HG02759 (cell line): Measurements from ENCODE around the gene INO80D.
"Not testable (repeated sequence)": the region's sequence is repeated elsewhere in the genome, so short reads cannot be mapped to it uniquely, and the experiment has no call there.

Source experiments
- ATAC-seq: cut with Tn5 transposase; IDR thresholded peaks from one replicate; pipeline ENCODE4 v1.9.1; 2021; ENCODE audit warnings: mild to moderate bottlenecking, moderate library complexity; ENCODE audit not compliant: unreplicated experiment

Gene INO80D

DNA sequence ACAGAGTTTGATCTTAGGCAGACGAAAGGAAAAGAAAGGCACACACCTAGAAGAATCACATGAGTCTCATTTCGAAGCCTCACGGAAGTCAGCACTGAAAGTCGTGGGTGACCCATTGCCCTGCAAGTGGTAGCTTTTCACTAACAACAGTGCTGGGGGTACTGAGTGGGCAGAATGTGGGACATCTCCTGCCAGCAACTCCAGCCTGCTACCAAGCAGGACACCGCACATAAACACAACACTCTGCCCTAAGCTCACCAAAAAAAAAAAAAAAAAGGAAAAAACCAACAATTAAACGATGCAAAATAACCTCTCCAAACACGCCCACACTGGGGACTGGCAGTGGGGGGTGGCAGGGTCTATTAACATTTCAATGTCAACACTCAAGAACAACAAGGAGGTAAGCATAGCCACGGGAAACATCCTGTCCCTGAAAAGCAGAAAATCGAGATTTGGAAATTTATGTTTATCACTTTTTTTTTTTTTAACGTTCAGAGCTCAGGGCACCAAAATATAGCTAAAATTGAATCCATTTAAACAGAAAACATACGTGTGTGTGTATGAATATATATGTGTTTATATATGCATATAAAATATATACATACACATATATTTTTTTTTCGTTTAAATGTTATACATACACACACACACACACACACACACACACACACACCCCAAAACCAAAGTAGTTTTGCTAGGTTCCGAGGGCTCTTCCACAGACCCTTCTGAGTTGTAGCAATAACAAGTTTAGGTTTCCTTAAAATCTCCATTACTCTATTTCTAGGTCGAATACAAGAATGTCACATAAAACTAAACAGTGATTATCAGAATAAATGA is 2.2 kb downstream of the INO80D start:
- ATAC-seq = no peak

DNA sequence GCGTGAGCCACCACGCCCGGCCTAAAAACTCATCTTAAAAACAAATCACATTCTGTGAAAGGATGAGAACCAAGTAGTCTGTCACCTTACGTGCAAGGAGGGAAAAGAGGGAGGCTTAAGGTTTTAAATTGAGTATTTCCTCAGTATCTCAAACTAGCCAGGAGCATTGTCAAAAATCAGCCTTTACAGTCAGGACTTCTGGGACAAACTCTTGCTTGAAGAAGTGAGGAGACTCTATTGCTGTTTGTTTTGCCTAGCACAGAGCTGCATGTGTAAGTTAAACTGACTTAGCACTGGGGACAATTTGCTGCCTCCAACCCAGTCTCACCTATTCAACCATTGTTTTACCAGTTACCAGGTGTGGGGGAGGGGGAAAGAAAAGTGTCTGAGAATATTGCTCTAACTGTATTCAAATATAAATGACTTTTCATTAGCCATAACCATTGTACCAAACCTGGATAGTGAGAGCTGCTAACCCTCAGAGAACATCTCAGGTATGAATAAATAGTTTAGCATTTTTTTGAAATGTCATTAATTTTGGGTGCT is 3.6 kb downstream of the INO80D start:
- no peak for ATAC-seq

DNA sequence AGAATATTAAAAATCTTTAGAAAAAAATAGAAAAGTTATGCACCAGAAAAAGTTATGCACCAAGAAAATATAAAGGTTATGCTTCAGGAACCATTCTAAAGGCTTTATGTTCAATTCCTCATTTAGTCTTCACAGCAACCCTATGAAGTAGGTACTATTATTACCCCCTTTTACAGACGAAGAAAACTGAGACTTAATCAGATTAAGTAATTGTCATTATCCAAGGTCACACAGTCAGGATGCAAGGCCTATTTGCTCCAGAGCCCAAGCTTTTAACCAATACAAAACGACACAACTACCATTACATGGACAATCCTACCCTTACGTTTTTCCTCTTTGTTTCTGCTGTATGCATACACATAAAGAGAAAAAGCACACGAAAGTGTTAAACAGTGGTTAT is 5.0 kb downstream of the INO80D start:
- ATAC-seq = no peak

DNA sequence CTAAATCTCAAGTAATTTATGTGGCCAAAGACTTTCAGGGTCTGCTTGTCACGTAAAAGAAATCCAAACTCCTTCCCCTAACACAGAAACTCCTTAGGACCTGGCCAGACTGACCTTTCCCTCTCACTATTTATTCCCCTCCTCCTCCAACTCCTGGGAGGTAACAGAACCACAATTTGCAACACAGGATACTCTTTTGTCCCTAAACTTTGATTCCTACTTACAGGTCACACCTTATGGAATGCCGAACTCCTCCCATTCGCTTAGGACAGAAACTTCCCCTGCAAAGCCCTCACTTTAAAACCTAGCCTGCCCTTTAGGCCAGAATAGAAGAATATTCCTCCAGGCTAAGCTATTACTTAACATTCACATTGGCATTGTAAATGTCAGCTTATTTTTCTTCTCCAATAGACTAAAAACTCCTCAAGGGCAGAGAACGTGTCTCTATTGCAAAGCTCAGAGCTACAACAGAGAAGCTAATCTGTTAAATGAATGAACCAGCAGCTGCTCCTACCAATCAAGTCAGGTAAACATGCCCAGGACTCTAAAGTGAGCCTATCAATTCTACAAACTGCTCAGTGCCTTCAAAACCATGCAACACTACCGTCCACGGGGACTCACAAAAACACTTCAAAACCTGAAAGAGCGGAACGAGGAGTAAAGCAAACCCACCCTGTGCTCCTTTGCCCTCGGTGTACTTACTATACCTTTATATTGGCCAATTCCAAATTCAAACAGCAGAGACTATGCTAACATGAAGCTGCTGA is 6.1 kb downstream of the INO80D start:
- ATAC-seq = no peak

DNA sequence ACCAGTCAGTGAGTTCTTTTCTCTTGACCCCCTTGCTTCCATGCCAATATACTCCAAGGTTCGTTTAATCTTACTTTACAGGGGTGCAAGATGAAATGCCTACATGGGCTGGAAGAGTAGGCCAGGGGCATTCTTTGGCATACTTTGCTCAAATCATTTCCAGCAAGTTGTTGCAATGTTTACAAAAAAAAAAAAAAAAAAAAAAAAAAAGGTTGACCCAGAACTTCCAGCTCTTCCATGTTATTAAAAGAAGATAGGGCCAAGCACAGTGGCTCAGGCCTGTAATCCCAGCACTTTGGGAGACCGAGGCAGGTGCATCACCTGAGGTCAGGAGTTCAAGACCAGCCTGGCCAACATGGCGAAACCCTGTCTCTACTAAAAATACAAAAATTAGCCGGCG is 8.1 kb downstream of the INO80D start:
- not testable (repeated sequence) for ATAC-seq

DNA sequence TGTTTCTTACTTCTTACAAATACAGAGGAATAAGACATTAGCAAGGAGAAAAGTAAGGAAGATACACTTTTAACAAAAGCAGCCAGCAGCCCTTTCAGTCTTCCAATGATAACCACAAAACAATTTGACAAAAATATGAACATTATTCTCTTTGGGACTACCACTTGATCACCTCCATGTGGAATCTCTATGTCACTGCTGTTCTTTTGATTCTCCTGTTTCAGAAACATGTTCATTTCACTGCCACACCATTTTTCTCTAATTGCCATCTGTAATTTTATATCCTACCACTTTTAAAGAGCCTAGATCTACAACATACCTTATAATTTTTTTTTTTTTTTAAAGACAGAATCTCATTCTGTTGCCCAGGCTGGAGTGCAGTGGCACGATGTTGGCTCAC is 10.9 kb downstream of the INO80D start:
- no peak for ATAC-seq

DNA sequence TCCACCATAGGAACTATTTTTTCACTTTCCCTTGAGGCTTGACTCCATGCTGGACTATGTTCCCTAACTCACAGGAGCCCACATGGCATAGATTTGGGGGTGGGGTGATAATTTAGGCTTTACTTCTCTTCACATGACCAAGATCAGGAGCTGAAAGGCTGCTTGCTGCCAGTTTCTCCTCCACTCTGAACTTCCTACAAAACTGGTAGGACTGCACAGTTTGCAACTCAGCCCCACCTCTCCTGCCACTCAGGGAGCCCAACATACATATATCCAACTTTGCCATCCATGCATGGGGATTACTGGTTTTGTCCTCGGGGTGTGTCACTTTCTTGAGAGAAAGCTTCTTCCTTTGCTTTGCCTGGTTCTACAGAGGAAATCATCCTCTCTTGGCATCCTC is 14.2 kb downstream of the INO80D start:
- no peak for ATAC-seq

DNA sequence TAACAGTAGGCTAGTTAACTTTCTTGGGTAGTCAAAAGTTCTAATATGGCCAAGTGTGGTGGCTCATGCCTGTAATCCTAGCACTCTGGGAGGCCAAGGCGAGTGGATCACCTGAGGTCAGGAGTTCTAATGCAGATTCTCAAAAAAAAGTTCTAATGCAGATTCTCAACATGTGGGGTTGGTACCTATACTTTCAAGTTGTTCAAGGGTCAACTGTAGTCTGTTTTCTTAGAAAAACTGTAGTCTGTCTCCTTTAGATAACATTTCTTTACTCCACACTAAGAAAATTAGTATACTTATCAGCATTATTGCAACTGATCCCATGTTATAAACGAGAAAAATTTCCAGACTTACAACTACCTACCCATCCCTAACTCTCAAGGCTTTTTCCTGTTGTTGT is 16.6 kb downstream of the INO80D start:
- no peak for ATAC-seq

DNA sequence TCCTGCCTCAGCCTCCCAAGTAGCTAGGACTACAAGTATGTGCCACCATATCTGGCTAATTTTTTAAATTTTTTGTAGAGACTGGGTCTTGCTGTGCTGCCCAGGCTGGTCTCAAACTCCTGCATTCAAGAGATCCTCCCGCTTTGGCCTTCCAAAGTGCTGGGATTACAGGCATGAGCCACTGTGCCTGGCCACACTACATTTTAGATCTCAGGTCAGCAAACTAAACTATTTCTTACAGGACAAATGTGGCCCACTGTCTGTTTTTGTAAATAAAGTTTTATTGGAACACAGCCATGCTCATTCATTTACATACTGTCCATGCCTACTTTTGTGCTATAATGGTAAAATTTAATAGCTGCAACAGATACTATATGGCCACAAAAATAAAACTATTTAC is 17.8 kb downstream of the INO80D start:
- no peak for ATAC-seq

DNA sequence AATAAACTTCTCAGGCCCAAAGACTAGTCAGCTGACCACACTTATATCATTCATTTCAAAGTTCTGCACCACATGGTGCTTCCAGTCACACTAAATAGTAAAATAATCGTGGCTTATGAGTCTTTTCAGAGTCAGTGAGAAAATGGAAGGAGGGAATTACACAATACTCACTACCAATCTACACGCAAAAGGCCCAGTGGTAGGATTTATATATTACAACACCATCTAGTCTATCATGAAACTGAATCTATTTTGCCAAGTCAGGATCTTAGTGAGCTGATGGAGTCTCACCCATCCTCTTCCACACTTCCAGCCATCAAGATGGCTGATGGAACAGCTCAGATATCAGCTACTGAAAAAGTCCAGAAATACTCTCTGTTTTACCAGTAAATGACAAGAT is 21.9 kb downstream of the INO80D start:
- ATAC-seq = no peak

DNA sequence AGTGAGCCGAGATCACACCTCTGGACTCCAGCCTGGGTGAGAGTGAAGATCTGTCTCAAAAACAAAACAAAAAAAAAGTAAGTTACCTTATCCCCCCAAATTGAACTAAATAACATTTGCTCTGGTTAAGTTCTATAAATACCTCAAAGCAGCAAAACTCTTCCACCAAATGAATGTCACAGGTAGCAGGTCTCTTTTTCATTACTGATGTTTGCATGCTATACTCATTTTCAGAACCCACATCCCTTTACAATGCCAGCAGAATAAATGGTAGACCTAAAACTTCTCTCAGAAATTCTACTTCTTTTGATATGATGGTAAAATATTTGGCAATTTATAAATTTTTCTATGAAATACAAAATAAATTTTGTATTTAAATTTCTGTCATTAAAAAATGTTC is 22.3 kb downstream of the INO80D start:
- no peak for ATAC-seq

DNA sequence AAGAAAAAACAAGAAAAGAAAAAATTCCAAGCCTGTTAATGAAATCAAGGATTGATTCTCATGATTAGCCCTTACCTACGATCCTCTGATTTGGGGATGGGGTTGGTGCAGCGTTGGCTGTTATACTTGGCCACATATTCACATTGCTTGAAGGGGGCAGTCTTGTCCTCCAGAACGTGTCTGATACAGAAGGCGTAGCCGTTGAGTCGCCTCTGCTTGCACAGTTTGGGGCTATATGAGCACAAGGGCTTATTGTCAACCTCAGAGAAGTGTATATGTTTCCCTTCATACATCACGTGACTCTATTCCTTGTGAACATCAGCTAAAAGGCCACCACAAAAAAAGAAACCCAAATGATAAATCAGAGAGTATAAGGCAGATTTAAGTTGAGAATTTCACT is 23.2 kb downstream of the INO80D start:
- ATAC-seq = no peak

DNA sequence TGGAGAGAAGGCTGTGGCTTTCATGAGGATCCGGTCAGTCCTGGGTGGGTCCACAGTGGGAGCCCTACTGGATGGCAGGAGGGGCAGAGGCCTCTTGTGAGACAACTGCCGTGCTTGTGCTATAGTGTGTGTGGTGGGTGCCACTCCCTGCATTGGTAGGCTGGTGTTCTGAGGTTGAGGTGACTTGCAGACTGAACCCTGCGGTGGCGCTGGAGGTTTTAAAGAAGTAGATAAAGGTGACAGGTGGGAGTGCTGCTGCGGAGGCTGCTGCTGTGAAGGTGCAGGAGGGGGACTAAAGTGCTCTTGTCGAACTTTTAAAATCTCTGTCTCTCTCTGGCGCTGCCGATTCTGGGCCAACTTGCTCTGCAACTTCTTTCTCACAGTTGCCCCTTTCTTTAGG is 29.7 kb downstream of the INO80D start:
- ATAC-seq = no peak

DNA sequence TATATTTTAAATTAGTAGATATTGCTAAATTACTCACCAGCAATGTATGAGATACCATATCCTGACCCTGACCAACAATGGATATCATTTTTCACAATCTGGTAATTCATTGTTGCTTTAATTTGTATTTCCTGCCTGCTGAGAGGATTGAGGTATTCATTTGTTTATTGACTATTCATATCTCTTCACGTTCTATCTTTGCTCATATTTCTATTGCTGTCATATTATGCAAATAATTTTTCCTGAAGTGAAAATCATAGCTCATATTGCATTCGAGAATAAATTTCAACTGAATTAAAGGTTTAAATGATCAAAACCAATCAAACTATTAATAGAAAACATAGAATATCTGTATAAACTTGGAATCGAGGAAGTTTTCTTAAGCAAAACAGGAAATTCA is 31.0 kb downstream of the INO80D start:
- ATAC-seq = no peak

DNA sequence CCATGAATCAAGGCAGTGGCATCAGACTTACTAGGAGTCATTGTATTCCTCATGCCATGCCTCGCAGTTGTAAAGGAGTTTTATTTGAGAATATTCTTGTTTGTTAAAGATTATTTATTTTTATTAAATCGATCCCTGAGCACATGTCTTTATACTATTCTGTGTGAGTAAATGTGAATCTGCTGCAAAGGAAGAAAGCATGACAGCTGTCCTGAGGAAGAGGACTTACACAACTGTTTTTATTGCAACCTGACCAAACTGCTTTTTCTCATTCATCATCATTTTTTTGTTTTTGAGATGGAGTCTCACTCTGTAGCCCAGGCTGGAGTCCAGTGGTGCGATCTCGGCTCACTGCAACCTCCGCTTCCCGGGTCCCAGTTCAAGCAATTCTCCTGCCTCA is 34.1 kb downstream of the INO80D start:
- ATAC-seq = no peak

DNA sequence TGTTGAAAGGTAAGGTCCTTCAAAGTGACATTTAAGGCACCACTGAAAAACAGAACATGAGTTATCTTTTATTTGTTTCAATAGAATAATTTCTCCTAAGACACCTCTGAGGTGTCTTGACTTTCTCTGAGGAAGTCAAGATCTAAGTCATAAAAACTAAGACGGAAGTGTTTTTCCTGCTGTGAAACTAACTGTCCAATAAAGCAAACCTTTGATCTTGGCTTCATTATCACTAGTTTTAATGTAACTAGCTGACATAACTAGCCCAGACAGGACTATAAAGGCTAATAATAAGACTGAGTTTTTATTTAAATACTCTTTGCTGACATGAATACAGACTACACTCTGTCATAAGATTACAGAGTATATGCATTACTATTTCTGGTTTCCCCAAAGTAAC is 36.6 kb downstream of the INO80D start:
- no peak for ATAC-seq

DNA sequence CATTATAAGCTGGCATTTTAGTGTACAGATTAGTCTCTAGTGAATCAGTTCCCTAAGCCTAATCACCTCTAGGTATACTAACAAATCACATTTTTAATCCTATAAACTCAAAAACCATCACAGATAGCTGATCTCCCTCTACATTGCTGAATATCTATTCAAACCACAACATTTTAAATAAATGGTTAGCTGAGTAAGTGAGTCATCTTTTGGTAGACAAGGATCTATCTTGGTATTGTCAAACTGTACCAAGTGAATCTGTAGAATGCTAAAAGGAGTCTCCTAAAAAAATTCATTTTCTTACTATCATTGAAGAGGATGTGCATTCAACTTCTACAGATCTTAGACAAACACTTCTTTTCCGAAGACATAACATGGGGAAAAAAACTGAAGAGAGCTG is 40.7 kb downstream of the INO80D start:
- ATAC-seq = no peak

DNA sequence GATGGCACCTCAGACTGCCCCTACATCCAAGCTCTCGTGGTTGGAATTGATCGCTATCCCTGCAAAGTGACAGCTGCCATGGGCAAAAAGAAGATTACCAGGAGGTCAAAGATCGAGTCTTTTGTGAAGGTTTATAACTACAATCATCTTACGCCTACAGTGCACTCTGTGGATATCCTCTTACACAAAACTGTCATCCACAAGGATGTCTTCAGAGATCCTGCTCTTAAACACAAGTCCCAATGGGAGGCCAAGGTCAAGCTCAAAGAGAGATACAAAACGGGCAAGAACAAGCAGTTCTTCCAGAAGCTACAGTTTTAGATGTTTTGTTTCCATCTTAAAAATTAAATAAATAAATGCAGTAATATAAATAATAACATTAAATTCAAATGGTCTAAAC is 45.4 kb downstream of the INO80D start:
- ATAC-seq = no peak

DNA sequence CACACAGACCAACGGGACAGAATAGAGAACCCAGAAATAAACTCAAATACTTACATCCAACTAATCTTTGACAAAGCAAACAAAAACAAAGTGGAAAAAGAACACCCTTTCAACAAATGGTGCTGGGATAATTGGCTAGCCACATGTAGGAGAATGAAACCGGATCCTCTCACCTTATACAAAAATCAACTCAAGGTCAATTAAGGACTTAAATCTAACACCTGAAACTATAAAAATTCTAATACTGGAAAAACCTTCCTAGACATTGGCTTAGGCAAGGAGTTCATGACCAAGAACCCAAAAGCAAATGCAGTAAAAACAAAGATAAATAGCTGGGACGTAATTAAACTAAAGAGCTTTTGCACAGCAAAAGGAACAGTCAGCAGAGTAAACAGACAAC is 50.6 kb downstream of the INO80D start:
- not testable (repeated sequence) for ATAC-seq

DNA sequence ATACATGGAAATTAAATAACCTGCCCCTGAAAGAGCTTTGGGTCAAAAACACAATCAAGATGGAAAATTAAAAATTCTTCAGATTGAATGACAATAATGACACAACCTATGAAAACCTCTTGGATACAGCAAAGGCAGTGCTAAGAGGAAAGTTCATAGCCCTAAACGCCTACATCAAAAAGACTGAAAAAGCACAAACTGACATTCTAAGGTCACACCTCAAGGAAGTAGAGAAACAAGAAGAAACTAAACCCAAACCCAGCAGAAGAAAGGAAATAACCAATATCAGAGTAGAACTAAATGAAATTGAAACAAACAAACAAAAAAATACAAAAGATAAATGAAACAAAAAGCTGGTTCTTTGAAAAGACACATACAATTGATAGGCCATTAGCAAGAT is 52.5 kb downstream of the INO80D start:
- not testable (repeated sequence) for ATAC-seq

DNA sequence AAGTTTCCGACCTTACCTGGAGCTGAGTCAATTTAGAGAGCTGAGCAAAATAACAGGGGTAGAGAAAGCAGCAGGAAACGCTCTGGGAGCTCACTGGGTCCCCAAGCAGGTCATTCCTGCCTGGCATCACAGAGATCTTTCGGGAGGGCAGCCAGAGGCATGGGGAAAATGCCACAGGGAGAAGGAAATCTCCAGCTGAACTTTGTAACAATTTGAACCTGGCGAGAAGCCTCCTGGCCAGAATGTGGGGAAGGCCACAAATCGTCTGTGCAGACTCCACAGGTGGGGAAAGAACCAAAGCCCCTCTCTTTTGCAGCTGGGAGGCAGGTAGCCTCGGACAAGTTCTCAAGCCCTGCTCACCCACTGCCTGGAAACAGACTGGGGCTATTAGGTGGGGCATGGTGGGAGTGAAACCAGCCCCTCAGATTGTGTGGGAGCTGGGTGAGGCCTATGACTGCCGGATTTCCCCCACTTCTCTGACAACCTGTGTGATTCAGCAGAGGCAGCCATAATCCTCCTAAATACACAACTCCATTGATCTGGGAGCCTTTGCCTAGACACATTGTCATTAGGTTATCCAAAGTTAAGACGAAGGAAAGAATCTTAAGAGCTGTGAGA is 53.9 kb downstream of the INO80D start:
- ATAC-seq = no peak
